Bronchial epithelial cell (primary cell): ENCODE measurements around the gene LAMA2. TPM values are rescaled to one million over a fixed set of nuclear protein-coding genes. Genes with fewer than 3 reads are reported as not detected.
A peak's percentile ranks its signal among the peaks of the same experiment; 100 is the strongest.

ENCODE experiments used
- DNase-seq: peaks from one replicate; pipeline ENCODE4 v3.0.0-alpha.2; 2010; ENCODE audit warnings: low read depth
- FAIRE-seq: peaks from 2 replicates; lab custom pipeline; 2011; peaks lifted over from hg19 to GRCh38; lab: Jason Lieb, UNC
- H3K27me3 ChIP-seq: 2 replicates; pipeline ENCODE4 v1.5.1; 2011; ENCODE audit warnings: low read length; ENCODE audit not compliant: control insufficient read depth, insufficient read depth
- H3K36me3 ChIP-seq: 2 replicates; pipeline ENCODE4 v1.5.1; 2011; ENCODE audit warnings: low read length; ENCODE audit not compliant: control insufficient read depth, insufficient read depth
- H3K4me3 ChIP-seq: 2 replicates; pipeline ENCODE4 v1.5.1; 2011; ENCODE audit warnings: mild to moderate bottlenecking, low read depth, low read length, control low read depth
- CTCF ChIP-seq: IDR thresholded peaks from 2 replicates; pipeline ENCODE4 v1.5.1; 2011; ENCODE audit warnings: mild to moderate bottlenecking, moderate library complexity, low read length, control low read depth, inconsistent platforms; ENCODE audit not compliant: insufficient read depth, severe bottlenecking
- total RNA-seq: library from RNA; depleted of rRNA; stranded (reverse); fragments of >200 nt; gene quantifications from 2 replicates; pipeline ENCODE4 v1.2.1, GENCODE V29; 2014

LAMA2 gene
- total RNA-seq, 1 donor from 2014 or later = 2.6 TPM

- H3K36me3 ChIP-seq = no peaks in the 10 kb centered on the region
- no peak for TF ChIP-seq CTCF
- H3K27me3 ChIP-seq = no peaks in the 10 kb centered on the region
- FAIRE-seq = no peak
- H3K4me3 ChIP-seq = no peak overlapping the region
- no peak for DNase-seq
These were observed 394.0 kb downstream of the LAMA2 start for GRCh38 chr6:129276986-129277385.

GRCh38 chr6:129279343-129280292, 396.7 kb downstream of the LAMA2 start:
- DNase-seq (peak; percentile 65), FAIRE-seq (peak; percentile 86)
- H3K36me3 ChIP-seq = no peaks in the 10 kb centered on the region
- H3K27me3 ChIP-seq = no peaks in the 10 kb centered on the region
- no peak overlapping the region for H3K4me3 ChIP-seq
- TF ChIP-seq CTCF = no peak

- no peak for TF ChIP-seq CTCF
- Histone ChIP-seq H3K4me3 (no peak overlapping the region), H3K36me3 (no peaks in the 10 kb centered on the region), H3K27me3 (no peaks in the 10 kb centered on the region)
- no peak for FAIRE-seq
- DNase-seq = no peak
These were observed 397.3 kb downstream of the LAMA2 start for GRCh38 chr6:129280293-129280644.

- DNase-seq (no peak), FAIRE-seq (no peak)
- Histone ChIP-seq H3K27me3 (no peaks in the 10 kb centered on the region), H3K36me3 (no peaks in the 10 kb centered on the region), H3K4me3 (no peak overlapping the region)
- no peak for TF ChIP-seq CTCF
These were observed 397.8 kb downstream of the LAMA2 start for GRCh38 chr6:129280749-129281148.

GRCh38 chr6:129281168-129281796, 398.3 kb downstream of the LAMA2 start:
- H3K4me3 ChIP-seq = no peak overlapping the region

More at GRCh38 chr6:129281168-129281796, 398.3 kb downstream of the LAMA2 start:
- no peak for FAIRE-seq
- Histone ChIP-seq H3K36me3 (no peaks in the 10 kb centered on the region), H3K27me3 (no peaks in the 10 kb centered on the region)
- DNase-seq = no peak
- no peak for TF ChIP-seq CTCF
